Pons (tissue), 1 donor: ENCODE results near the gene ARHGAP10.
A peak's percentile ranks its signal among the peaks of the same experiment; 100 is the strongest.
"Not testable (repeated sequence)": the region's sequence is repeated elsewhere in the genome, so short reads cannot be mapped to it uniquely, and the experiment has no call there.

ENCODE experiments used
- DNase-seq: peaks from one replicate; pipeline ENCODE4 v3.0.0-alpha.2; 2016; ENCODE audit warnings: low spot score

Gene ARHGAP10

DNA sequence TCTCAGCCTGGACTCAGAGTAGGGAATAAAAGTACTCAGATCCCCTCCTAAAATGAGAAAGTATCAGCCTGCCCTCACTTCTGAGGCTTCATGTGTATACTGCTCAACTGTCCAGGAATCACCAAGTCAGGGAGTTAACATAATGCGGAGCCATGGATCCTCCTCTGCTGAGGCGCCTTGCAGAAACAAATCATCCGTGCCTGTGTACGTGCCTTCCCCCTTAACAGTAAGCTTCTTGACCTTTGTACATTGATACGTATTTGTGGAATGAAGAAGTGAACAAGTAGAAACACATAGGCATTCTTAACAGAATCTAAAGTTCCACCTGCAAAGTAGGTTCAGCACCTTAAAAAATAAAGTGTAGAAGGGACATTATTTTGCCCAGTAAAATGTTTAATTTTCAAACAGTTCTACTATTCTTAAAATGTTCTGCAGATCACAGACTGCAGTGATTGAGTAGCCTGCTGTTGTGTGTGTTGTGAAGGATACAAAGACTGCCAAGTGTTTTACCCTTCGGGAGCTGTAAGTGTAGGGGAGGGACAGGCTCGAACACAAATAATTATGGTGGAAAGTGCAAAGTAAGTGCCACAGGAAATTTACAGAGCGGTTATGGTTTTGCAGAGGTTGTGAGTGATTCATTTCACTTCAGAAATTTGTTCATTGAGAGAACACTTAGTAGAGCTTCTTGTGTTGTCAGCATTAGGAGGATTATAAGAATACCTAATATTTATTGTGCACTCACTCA lies 61.9 kb downstream of the ARHGAP10 start:
- no peak for DNase-seq

DNA sequence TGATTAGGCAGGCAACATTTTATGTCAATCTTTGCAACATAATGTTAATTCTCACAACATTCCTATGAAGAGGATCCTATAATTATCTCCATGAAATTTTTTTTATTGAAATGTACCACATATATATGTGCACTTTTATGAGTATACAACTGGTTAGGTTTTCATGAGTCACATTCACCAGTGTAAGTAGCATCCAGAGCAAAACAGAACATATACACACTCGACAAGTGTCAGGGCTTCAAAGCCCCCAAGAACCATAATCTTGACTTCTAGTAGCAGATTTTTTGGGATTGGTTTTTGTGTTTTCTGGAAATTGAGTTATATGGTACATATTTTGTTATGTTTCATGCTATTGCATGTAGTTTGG lies 62.4 kb downstream of the ARHGAP10 start:
- DNase-seq: no peak

DNA sequence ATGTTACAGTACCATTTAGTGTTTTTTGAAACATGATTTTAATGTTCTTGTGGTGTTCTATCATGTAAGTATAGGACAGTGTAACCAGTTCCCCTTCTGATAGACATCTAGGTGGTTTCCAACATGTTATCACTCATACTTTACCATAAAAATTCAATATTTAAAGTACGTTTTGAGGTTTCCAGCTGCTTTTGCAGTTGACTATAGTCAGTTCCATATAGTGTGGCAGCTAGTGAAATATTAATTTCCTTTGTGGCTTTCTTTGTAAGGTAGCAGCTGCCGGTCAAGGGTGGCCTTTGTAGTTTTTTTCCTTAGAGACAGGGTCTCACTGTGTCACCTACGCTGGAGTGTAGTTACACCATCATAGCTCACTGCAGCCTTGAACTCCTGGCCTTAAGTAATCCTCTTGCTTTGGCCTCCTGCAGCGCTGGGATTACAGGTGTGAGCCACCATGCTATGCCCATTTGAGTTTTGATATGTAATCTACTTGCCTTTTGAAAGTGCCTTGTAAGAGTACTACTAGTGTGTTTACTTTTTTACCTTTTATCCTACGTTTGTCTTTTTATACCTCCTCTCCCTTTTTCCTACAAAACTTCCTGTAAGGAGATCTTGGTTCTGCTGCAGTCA lies 63.0 kb downstream of the ARHGAP10 start:
- DNase-seq: no peak

DNA sequence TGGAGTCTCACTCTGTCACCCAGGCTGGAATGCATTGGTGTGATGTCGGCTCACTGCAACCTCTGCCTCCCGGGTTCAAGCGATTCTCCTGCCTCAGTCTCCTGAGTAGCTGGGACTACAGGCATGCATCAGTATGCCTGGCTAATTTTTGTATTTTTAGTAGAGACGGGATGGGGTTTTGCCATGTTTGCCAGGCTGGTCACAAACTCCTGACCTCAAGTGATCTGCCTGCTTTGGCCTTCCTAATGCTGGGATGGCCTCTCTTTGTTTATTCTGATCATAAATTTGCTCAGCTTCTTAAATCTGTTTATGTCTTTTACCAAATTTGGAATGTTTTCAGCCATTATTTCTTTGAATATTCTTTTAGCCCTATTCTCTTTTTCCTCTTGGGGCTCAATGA lies 67.2 kb downstream of the ARHGAP10 start:
- not testable (repeated sequence) for DNase-seq

DNA sequence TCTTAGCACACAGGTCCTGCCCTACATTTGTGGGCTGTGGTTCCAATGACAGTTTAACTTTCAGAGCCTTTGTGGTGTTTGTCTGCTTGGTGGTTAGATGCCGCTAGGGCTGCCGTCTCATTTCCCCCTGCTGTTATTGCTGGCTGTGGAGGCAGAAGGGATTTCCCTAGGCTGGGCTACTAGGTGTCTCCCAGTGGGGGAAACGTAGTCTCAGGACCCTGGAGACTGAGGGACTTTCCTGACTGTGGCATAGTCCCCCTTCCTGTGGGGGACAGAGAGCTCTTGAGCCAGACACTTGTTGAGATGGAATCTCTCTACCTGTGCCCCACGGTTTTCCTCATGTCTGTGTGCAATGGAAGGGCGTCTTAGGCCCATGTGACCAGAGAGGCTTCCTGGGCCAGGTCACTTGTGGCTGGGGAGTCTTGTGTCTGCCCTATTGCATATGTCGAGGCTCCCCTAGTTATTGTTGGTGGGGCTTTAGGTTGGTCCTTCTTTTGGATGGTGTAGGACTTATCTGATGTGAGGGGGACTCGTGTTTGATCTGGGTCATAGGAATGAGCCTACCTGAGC lies 68.2 kb downstream of the ARHGAP10 start:
- no peak for DNase-seq

- no peak for DNase-seq
Observed at GRCh38 chr4:147801820-147802219, 69.9 kb downstream of the ARHGAP10 start.

GRCh38 chr4:147802346-147802745 lies 70.5 kb downstream of the ARHGAP10 start:
- DNase-seq: no peak

DNA sequence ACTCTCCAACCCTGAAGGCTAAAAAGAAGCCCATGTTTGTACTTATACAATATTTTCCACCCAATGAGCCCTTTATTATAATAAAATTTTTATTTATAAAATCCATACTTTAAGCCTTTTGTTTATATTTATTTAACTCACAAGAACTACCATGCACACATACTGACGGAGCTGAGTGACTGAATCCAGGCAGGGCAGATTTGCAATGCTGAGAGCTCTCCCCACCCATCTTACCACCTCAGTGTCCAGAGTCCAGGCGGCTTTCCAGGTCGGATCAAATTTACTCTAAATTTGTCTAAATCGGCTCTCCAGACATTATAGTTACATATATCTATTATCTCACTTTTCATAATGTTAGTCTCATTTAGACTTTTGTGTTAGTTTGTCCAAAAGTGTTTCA lies 74.1 kb downstream of the ARHGAP10 start:
- DNase-seq: no peak

GRCh38 chr4:147808447-147808846 lies 76.6 kb downstream of the ARHGAP10 start:
- no peak for DNase-seq

- no peak for DNase-seq
Observed at GRCh38 chr4:147809211-147809610, 77.3 kb downstream of the ARHGAP10 start.

GRCh38 chr4:147811878-147812277 lies 80.0 kb downstream of the ARHGAP10 start:
- DNase-seq: no peak

DNA sequence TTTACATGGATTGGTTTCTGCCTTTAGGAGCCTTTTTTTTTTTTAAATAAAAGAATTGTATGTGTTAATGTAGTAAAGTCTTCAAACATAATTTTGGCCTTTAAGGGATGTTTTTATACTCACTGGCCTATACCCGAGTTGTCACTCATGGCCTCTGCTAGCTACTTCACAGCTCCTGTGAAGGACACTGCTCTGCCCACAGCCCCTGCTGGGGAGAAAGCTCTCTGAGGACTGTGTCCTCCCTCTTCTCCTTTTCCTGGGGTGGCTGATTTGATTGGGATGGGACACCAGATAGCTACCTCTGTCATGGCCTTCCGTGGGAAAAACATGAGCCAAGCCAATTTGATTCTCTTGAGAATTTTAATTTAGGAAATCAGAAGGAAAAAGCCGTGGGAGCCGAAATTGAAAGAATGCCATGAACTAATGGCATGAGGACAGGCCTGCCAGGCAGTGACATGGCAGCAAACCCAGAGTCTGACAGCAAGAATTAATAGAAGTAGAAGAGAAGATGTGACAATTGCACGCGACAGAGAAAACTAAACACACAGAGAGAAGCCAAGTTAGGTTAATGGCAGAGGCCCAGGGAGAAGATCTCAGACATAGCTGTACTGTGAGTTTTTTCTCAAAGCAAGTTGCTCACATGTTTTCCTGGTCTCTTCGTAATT lies 81.4 kb downstream of the ARHGAP10 start:
- DNase-seq: no peak

GRCh38 chr4:147813973-147814372 lies 82.1 kb downstream of the ARHGAP10 start:
- DNase-seq: no peak

DNA sequence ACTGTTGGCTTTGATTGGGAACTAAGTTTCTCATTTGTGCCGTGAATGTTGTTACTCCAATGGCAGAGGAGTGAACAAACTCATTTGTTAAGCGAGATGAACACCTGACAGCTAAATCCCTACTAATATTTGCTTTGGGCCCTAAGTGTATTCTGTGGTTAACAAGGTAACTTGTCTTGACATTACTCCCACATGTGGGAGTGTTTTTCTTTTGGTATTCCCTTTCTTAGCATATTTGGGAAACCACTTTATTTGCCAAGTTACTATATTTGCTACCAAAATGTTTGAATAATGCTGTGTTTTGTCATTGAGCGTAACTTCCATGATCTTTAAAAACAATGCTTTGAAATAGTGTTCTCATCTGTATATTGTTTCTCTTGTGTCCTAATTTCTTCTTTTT lies 82.5 kb downstream of the ARHGAP10 start:
- DNase-seq: no peak

DNA sequence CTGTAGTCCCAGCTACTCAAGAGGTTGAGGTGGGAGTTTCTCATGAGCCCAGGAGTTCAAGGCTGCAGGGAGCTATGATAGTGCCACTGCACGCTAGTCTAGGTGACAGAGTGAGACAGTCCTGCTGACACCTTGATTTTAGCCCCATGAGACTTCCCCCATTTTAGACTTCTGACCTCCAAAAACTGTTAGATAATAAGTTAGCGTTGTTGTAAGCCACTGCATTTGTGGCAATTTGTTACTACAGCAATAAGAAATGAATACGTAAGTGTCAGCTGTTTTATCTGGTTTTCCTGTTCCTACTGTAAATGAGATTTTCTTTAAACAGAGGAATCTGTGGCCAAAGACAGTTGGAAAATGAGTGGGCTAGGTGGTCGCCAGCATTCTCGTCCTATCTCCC lies 83.9 kb downstream of the ARHGAP10 start:
- no peak for DNase-seq

GRCh38 chr4:147816382-147817254 lies 84.7 kb downstream of the ARHGAP10 start:
- no peak for DNase-seq

DNA sequence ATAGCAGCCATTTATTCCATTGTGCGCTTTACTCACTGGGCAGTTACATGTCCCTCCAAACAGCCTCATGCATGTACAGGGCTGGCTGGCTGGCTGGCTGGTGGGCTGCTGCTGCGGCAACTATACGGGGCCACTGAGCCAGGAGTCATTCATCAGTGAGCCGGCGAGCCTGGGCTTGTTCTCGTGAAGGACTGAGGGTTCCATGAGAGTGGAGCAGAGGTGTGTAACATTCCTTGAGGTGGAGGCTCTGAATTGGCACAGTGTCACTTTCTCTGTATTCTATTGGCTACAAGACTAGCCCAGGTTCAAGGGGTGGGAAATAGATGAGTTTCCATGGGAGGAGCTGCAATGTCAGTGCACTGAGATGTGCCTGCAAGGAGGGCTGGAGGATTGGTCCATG lies 89.1 kb downstream of the ARHGAP10 start:
- DNase-seq: no peak

- no peak for DNase-seq
Observed at GRCh38 chr4:147821555-147821954, 89.7 kb downstream of the ARHGAP10 start.

DNA sequence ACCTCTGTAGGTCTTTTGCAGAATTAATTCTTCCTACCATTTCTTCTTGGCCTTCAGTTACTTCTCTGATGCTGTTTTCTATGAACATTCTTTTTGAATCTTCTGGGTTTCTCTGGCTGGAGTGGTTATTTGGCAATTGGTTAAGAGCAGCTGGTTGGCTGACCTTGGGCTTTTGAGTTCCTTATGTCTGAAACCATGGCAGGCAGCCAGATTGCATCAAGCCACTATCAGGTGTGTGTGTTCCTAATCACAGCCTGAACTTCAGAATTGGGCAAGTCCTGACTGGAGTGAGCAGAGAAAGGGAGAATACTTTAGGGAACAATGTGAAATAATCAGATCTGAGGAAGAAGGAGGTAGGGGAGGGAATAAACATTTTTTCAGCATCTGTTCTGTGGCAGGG lies 90.2 kb downstream of the ARHGAP10 start:
- peak; percentile 30 for DNase-seq

DNA sequence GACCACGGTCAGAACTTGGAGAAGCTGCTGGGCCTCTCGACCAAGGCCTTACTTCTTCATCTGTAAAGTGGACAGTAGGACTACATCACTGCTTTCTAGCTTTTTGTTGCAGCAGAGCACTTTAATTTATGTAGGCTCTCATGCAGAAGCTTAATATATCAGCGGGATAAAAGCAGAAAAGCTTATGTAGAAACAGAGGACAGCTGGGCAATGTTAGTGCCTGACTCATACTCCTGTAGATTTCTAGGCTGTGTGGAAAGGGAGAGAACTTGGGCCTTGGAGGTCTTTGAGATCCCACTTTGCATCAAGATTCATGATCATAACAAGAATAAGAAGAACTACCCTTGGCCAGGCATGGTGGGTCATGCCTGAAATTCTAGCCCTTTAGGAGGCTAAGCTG lies 91.2 kb downstream of the ARHGAP10 start:
- no peak for DNase-seq

DNA sequence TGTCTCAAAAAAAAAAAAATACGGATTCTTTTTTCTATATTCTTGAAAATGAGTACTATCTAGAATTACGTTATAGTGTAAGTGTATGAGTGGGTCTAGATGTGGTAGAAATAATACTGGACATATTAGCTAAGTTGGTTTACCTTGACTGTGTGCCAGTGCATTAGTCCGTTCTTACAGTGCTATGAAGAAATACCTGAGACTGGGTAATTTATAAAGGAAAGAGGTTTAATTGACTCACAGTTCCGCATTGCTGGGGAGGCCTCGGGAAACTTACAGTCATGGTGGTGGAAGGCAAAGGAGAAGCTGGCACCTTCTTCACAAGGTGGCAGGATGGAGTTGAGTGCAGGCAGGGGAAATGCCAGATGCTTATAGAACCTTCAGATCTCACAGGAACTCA lies 92.4 kb downstream of the ARHGAP10 start:
- DNase-seq: no peak

DNA sequence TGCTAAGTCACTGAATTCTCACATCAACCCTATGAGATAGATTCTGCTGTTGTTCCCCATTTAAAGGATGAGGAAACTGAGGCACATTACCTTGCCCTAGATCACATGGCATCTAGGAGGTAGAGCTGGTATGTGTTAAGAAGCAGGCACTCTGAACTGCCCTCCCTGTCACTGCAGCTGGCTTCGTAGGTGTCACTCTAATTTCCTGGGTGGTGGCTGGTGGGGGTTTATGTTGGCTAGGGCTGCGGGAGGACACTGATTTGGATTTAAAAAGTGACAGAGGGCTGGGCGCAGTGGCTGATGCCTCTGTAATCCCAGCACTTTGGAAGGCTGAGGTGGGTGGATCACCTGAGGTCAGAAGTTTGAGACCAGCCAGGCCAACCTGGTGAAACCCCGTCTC lies 93.0 kb downstream of the ARHGAP10 start:
- no peak for DNase-seq
